HEK293 (cell line): Measurements from ENCODE around the gene WARS2.

Experiments
- CTCF ChIA-PET: fragments of 350-600 bp; formaldehyde crosslinking; extraction: SDS; loops from one replicate; lab custom pipeline; 2021; ENCODE audit warnings: antibody characterized with exemption; lab: Yijun Ruan, JAX
- POLR2A ChIA-PET: fragments of 300-600 bp; formaldehyde crosslinking; extraction: SDS; loops from one replicate; lab custom pipeline; 2020; ENCODE audit warnings: antibody characterized with exemption, inconsistent platforms; lab: Yijun Ruan, JAX
- H3K27ac ChIP-seq: fragments of 200-500 bp; sonication (Bioruptor generic); 2 replicates; pipeline ENCODE4 v1.5.1; 2014; ENCODE audit warnings: low read depth, low read length, control low read depth, inconsistent platforms; ENCODE audit errors: extremely low read depth
- H3K36me3 ChIP-seq, 2 experiments: fragments of 200-500 bp in 1 of 2; sonication (Bioruptor generic) in 1 of 2; 1 replicate in 1 of 2; 2 replicates in 1 of 2; pipeline ENCODE4 v1.5.1; 2014 to 2017; ENCODE audit warnings: inconsistent platforms in 2 of 2, low read length in 2 of 2; ENCODE audit not compliant: control insufficient read depth in 2 of 2, insufficient read depth in 1 of 2
- H3K4me1 ChIP-seq: fragments of 200-500 bp; sonication (Bioruptor generic); 2 replicates; pipeline ENCODE4 v1.5.1; 2014; ENCODE audit warnings: mild to moderate bottlenecking, low read length, inconsistent platforms; ENCODE audit not compliant: control insufficient read depth, insufficient read depth
- H3K4me3 ChIP-seq: 2 replicates; pipeline ENCODE4 v1.5.1; 2011; ENCODE audit warnings: low read depth, mild to moderate bottlenecking, control low read depth, low read length, moderate library complexity
- H3K9me3 ChIP-seq: fragments of 200-500 bp; sonication (Bioruptor generic); 2 replicates; pipeline ENCODE4 v1.5.1; 2014; ENCODE audit warnings: low read depth, low read length, inconsistent platforms; ENCODE audit not compliant: control insufficient read depth, insufficient read depth
- MYNN ChIP-seq: fragments of 450-650 bp; formaldehyde crosslinking; IDR thresholded peaks from 2 replicates; pipeline ENCODE4 v1.5.1; 2016; ENCODE audit warnings: missing biosample characterization, missing genetic modification characterization, borderline replicate concordance
- MZF1 ChIP-seq: fragments of 450-650 bp; formaldehyde crosslinking; IDR thresholded peaks from 2 replicates; pipeline ENCODE4 v1.5.1; 2017; ENCODE audit warnings: missing biosample characterization, missing genetic modification characterization, borderline replicate concordance
- OVOL3 ChIP-seq: fragments of 450-650 bp; formaldehyde crosslinking; IDR thresholded peaks from 2 replicates; pipeline ENCODE4 v1.5.1; 2016; ENCODE audit warnings: missing biosample characterization, missing genetic modification characterization
- PRDM10 ChIP-seq: fragments of 450-650 bp; formaldehyde crosslinking; IDR thresholded peaks from 2 replicates; pipeline ENCODE4 v1.5.1; 2016; ENCODE audit warnings: missing biosample characterization, missing genetic modification characterization
- ZBTB21 ChIP-seq: fragments of 450-650 bp; formaldehyde crosslinking; IDR thresholded peaks from 2 replicates; pipeline ENCODE4 v1.5.1; 2017; ENCODE audit warnings: missing biosample characterization, missing genetic modification characterization
- ZFHX2 ChIP-seq: fragments of 450-650 bp; formaldehyde crosslinking; conservative IDR thresholded peaks from 2 replicates; pipeline ENCODE4 v1.5.1; 2016; ENCODE audit warnings: missing biosample characterization, missing genetic modification characterization
- ZNF18 ChIP-seq: fragments of 450-650 bp; formaldehyde crosslinking; IDR thresholded peaks from 2 replicates; pipeline ENCODE4 v1.5.1; 2016; ENCODE audit warnings: missing biosample characterization, missing genetic modification characterization
- ZNF274 ChIP-seq, 2 experiments: fragments of 200-500 bp in 1 of 2; fragments of 450-650 bp in 1 of 2; sonication (Bioruptor generic) in 1 of 2; formaldehyde crosslinking in 1 of 2; IDR thresholded peaks; 2 replicates each; pipeline versions ENCODE4 v1.5.1 to v1.6.1; 2014 to 2016; ENCODE audit warnings: borderline replicate concordance in 1 of 2, inconsistent platforms in 1 of 2, low read length in 1 of 2, missing biosample characterization in 1 of 2, missing genetic modification characterization in 1 of 2
- ZNF416 ChIP-seq: fragments of 450-650 bp; formaldehyde crosslinking; IDR thresholded peaks from 2 replicates; pipeline ENCODE4 v1.5.1; 2016; ENCODE audit warnings: missing biosample characterization, missing genetic modification characterization
- ZNF518A ChIP-seq: fragments of 450-650 bp; formaldehyde crosslinking; conservative IDR thresholded peaks from 2 replicates; pipeline ENCODE4 v1.5.1; 2016; ENCODE audit warnings: low read depth, missing biosample characterization, missing genetic modification characterization
- ZNF561 ChIP-seq: fragments of 450-650 bp; IDR thresholded peaks from 2 replicates; pipeline ENCODE4 v1.5.1; 2018; ENCODE audit warnings: missing biosample characterization, missing genetic modification characterization, borderline replicate concordance
- ZNF621 ChIP-seq: fragments of 450-650 bp; formaldehyde crosslinking; IDR thresholded peaks from 2 replicates; pipeline ENCODE4 v1.5.1; 2017; ENCODE audit warnings: missing biosample characterization, missing genetic modification characterization

WARS2 gene

GRCh38 chr1:119046785-119047438, 93.5 kb downstream of the WARS2 start:
- POLR2A ChIA-PET = no interaction called here
- H3K36me3 ChIP-seq = peaks cover 0 to 2% of the 10 kb centered on the region in 2 experiments; a peak in 1 of 3 replicates
- H3K4me1 ChIP-seq = no peaks in the 10 kb centered on the region
- no peaks in the 10 kb centered on the region for H3K9me3 ChIP-seq
- no peak for TF ChIP-seq ZNF561 (tag by site-specific recombination)
- TF ChIP-seq, all 188 proteins: peak for 0
- H3K27ac ChIP-seq = no peak overlapping the region
- H3K4me3 ChIP-seq = no peak overlapping the region
- CTCF ChIA-PET = interaction anchor here (0.6 to 1.1 kb wide), 3 partner anchors 14 to 89 kb away, joined by 3 read pairs; no protein-coding TSS in a partner anchor

DNA sequence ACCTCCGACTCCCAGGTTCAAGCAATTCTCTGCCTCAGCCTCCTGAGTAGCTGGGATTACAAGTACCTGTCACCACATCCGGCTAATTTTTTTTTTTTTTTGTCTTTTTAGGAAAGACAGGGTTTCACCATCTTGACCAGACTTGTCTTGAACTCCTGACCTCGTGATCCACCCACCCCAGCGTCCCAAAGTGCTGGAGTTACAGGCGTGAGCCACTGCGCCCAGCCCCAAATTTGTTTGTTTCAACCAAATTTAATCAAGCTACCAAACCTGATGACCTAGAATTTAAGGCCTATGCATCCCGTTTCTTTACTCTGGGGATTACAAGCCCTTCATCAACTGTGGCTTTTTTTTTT, 94.0 kb downstream of the WARS2 start:
- Histone ChIP-seq H3K36me3 (peaks cover 0 to 2% of the 10 kb centered on the region in 2 experiments; a peak in 1 of 3 replicates), H3K9me3 (no peaks in the 10 kb centered on the region), H3K4me3 (no peak overlapping the region)
- POLR2A ChIA-PET = no interaction called here
- CTCF ChIA-PET = interaction anchor here (1.1 kb wide), 1 partner anchor 37 kb away, joined by 3 read pairs; no protein-coding TSS in a partner anchor
- TF ChIP-seq ZNF274 (IDR thresholded peaks at IDR 0.05; ENCODE audit: low read length) (no peak), ZNF274 (tag by site-specific recombination; IDR thresholded peaks at IDR 0.05; ENCODE audit: borderline replicate concordance) (no peak), ZNF518A (tag by site-specific recombination) (no peak), ZFHX2 (no peak), PRDM10 (no peak), MYNN (tag by site-specific recombination) (no peak), OVOL3 (tag by site-specific recombination) (no peak), ZNF416 (tag by site-specific recombination) (no peak), ZBTB21 (tag by site-specific recombination) (no peak), ZNF621 (no peak)
- TF ChIP-seq, all 188 proteins: peak for 0
- Histone ChIP-seq H3K4me1 (no peaks in the 10 kb centered on the region), H3K27ac (no peak overlapping the region)

- H3K27ac ChIP-seq = no peak overlapping the region
- POLR2A ChIA-PET = interaction anchor here (0.7 kb wide), 1 partner anchor 832 kb away, joined by 9 read pairs; no protein-coding TSS in a partner anchor
- H3K36me3 ChIP-seq = peaks cover 0 to 2% of the 10 kb centered on the region in 2 experiments; a peak in 1 of 3 replicates
- H3K4me3 ChIP-seq = no peak overlapping the region
- H3K9me3 ChIP-seq = no peaks in the 10 kb centered on the region
- CTCF ChIA-PET = no interaction called here
- no peaks in the 10 kb centered on the region for H3K4me1 ChIP-seq
- no peak for TF ChIP-seq ZNF518A (tag by site-specific recombination)
- TF ChIP-seq MZF1 (tag by site-specific recombination) = no peak
- no peak for TF ChIP-seq ZNF18
Measured at GRCh38 chr1:119045096-119045746, 95.2 kb downstream of the WARS2 start.
